Transverse colon (tissue), 4 donors: ENCODE measurements around the gene GLI3. TPM values are rescaled to one million over a fixed set of nuclear protein-coding genes. Genes with fewer than 3 reads are reported as not detected.

Experiments
- DNase-seq: peaks from one replicate; pipeline ENCODE4 v3.0.0-alpha.2; 2019
- H3K27ac ChIP-seq, 4 donors: fragments of 200-600 bp; sonication (generic); 2 replicates each; pipeline ENCODE4 v1.5.1; 2016 to 2018; ENCODE audit warnings: inconsistent platforms in 4 of 4
- H3K27me3 ChIP-seq: fragments of 200-600 bp; sonication (generic); 2 replicates; pipeline ENCODE4 v1.5.1; 2017; ENCODE audit warnings: inconsistent platforms
- H3K36me3 ChIP-seq, 4 donors: fragments of 200-600 bp; sonication (generic); 2 replicates each; pipeline ENCODE4 v1.5.1; 2017 to 2019; ENCODE audit warnings: inconsistent platforms in 4 of 4
- H3K4me1 ChIP-seq, 4 donors: fragments of 200-600 bp; sonication (generic); 2 replicates each; pipeline ENCODE4 v1.5.1; 2017 to 2020; ENCODE audit warnings: inconsistent platforms in 4 of 4
- H3K4me3 ChIP-seq, 4 donors: fragments of 200-600 bp; sonication (generic); 1 replicate in 1 of 4; 2 replicates in 3 of 4; pipeline versions ENCODE4 v1.5.1 to v1.6.1; 2017 to 2019; ENCODE audit warnings: inconsistent platforms in 4 of 4
- H3K9me3 ChIP-seq, 2 donors: fragments of 200-600 bp; sonication (generic); 2 replicates each; pipeline ENCODE4 v1.5.1; 2017 to 2019; ENCODE audit warnings: inconsistent platforms in 2 of 2
- EP300 ChIP-seq: sonication (generic); formaldehyde crosslinking; IDR thresholded peaks from one replicate; pipeline ENCODE4 v1.6.1; 2017; ENCODE audit warnings: antibody characterized with exemption, low read depth
- POLR2A ChIP-seq: fragments of 450-650 bp; IDR thresholded peaks from one replicate; pipeline ENCODE4 v1.6.1; 2016; ENCODE audit warnings: antibody characterized with exemption, mild to moderate bottlenecking, moderate library complexity
- POLR2AphosphoS5 ChIP-seq, 3 donors: sonication (generic); formaldehyde crosslinking; IDR thresholded peaks; one replicate each; pipeline ENCODE4 v1.6.1; 2016; ENCODE audit warnings: antibody characterized with exemption in 3 of 3
- WGBS, 2 donors: methylation state at CpG; one replicate each; pipeline ENCODE4 v1.1.5; 2018; ENCODE audit warnings: low coverage in 1 of 2; 5-methylcytosine and 5-hydroxymethylcytosine counted together
- in situ Hi-C, 4 donors: fragments of 200-750 bp; cut with MboI; loops; one replicate each; pipeline versions ENCODE4 v1.15.0 to v1.15.1; 2017; ENCODE audit warnings: low sequenced_read_pairs in 3 of 4, low pct_ligation_motif_present in 1 of 4, low pct_unique_long_range_greater_than_20kb in 1 of 4
- intact Hi-C: fragments of 100-400 bp; cut with DNase I; formaldehyde crosslinking; loops from one replicate; pipeline ENCODE4 v1.15.1; 2023; ENCODE audit warnings: low total_unique reads
- total RNA-seq, 4 donors: library from RNA; depleted of rRNA; stranded (reverse); fragments of >200 nt; gene quantifications; one replicate each; pipeline ENCODE4 v1.1.0, GENCODE V29; 2016
- TF ChIP-seq, protein P1 (sequence below), 5 experiments: fragments of 200-600 bp in 3 of 5; fragments of 450-650 bp in 2 of 5; sonication (generic) in 3 of 5; IDR thresholded peaks; 1 replicate in 2 of 5; 2 replicates in 3 of 5; pipeline ENCODE4 v1.5.1; 2016 to 2017; ENCODE audit warnings: antibody characterized with exemption in 5 of 5, inconsistent platforms in 3 of 5, mild to moderate bottlenecking in 2 of 5, moderate library complexity in 1 of 5

The GLI3 gene
- total RNA-seq, 4 donors from 2014 or later: 3.7 to 41.1 (median 5.3) TPM

DNA sequence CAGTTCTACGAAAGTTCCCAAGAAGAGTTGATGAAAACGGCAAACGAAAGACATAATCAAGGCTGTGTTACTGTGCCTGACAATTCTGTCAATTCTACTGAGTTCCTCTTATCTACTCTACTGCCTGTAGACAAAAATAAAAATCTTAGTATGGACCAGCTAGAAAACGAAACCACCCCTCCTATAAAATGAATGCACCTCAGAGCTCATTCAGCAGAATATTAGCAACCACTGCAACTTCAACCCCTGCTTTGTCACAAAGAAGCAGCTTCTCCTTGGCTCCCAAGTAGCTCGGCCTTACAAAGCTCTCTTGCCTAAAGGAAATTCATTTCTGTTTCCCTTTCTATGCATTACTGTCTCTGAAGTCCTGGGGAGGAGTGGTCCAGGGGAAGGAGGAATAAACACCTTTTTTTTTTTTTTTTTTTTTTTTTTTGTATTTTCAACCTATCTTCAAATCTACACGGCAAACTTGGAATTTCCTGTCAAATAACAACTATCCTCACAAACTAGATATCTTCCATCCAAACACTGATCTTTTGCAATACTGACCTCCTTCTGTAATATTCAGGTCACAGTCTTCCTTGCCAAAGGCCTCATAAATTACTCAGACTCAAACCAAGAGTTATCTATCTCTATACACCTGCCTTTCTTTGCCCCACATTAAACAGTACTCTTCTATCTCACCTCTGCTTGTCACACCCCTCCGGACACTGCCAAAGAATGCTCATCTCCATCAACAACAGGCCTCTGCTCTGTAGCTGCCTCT is 74.3 kb downstream of the GLI3 start:
- no peak for DNase-seq
- Histone ChIP-seq H3K27ac (no peak overlapping the region), H3K9me3 (no peaks in the 10 kb centered on the region), H3K4me1 (peaks cover 0 to 24% (median 7%) of the 10 kb centered on the region in 4 donors), H3K36me3 (no peaks in the 10 kb centered on the region), H3K27me3 (no peaks in the 10 kb centered on the region), H3K4me3 (no peak overlapping the region)
- TF ChIP-seq POLR2A (no peak), POLR2AphosphoS5 (IDR thresholded peaks at IDR 0.05) (no peak), EP300 (no peak)
- TF ChIP-seq, protein P1, sequence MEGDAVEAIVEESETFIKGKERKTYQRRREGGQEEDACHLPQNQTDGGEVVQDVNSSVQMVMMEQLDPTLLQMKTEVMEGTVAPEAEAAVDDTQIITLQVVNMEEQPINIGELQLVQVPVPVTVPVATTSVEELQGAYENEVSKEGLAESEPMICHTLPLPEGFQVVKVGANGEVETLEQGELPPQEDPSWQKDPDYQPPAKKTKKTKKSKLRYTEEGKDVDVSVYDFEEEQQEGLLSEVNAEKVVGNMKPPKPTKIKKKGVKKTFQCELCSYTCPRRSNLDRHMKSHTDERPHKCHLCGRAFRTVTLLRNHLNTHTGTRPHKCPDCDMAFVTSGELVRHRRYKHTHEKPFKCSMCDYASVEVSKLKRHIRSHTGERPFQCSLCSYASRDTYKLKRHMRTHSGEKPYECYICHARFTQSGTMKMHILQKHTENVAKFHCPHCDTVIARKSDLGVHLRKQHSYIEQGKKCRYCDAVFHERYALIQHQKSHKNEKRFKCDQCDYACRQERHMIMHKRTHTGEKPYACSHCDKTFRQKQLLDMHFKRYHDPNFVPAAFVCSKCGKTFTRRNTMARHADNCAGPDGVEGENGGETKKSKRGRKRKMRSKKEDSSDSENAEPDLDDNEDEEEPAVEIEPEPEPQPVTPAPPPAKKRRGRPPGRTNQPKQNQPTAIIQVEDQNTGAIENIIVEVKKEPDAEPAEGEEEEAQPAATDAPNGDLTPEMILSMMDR (IDR thresholded peaks at IDR 0.05): no peak
- 85 to 89% methylated on average over 7 of the region's 7 CpGs for WGBS, 2 donors
- intact Hi-C loops: no loop called here
- in situ Hi-C loops: no loop called here

DNA sequence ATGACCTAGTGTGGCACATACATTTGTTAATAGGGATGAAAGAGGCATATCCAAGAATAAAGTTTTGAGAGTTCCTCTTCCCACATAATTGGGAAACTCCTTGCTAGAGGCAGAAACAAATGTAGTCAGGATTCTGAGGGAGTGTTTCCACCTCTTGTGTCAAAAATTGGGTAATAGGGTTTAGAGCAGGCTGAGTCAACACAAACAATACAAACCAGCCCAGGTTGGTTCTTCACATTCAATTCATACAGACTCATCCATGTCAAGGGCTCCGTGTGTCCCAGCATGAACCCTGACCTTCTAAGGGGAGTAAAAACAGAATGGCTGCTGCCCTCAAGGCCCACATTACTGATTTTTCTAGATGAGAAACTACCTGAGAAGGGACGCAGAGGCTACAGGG is 75.3 kb downstream of the GLI3 start:
- Histone ChIP-seq H3K27ac (no peak overlapping the region), H3K9me3 (no peaks in the 10 kb centered on the region), H3K4me1 (peaks cover 0 to 19% (median 0%) of the 10 kb centered on the region in 4 donors), H3K36me3 (no peaks in the 10 kb centered on the region), H3K4me3 (no peak overlapping the region), H3K27me3 (no peaks in the 10 kb centered on the region)
- TF ChIP-seq, protein P1 (IDR thresholded peaks at IDR 0.05): no peak
- TF ChIP-seq POLR2A (no peak), POLR2AphosphoS5 (IDR thresholded peaks at IDR 0.05) (no peak), EP300 (no peak)
- WGBS, 2 donors: 67 to 89% methylated on average over 1 to 2 of the region's 2 CpGs
- intact Hi-C loops: no loop called here
- in situ Hi-C loops: no loop called here
- DNase-seq: no peak

DNA sequence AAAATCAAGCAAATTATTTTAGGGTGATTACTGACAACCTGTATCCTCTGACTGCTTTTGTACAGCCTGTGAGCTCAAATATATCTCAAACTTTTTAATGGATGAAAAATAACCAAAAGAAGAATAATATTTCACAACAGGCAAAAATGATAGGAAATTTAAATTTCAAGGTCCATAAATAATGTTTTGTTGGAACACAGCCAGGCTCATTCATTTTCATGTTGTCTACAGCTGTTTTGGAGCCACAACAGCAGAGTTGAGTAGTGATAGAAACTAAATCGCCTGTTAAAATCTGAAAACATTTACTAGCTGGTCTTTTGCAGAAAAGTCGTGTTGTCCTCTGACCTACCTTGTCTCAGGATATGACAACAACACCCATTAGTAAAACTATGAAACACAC is 75.9 kb downstream of the GLI3 start:
- no peaks in the 10 kb centered on the region for H3K36me3 ChIP-seq
- no peaks in the 10 kb centered on the region for H3K9me3 ChIP-seq
- no peak overlapping the region for H3K4me3 ChIP-seq
- H3K27me3 ChIP-seq: no peaks in the 10 kb centered on the region
- TF ChIP-seq EP300: no peak
- TF ChIP-seq POLR2AphosphoS5 (IDR thresholded peaks at IDR 0.05): no peak
- no peak for TF ChIP-seq POLR2A
- TF ChIP-seq, protein P1 (IDR thresholded peaks at IDR 0.05): no peak
- intact Hi-C loops (no loop called here), in situ Hi-C loops (no loop called here)
- WGBS, 2 donors: 50 to 56% methylated on average over 2 of the region's 2 CpGs
- H3K27ac ChIP-seq: no peak overlapping the region
- peaks cover 0 to 24% (median 1%) of the 10 kb centered on the region in 4 donors for H3K4me1 ChIP-seq
- no peak for DNase-seq

DNA sequence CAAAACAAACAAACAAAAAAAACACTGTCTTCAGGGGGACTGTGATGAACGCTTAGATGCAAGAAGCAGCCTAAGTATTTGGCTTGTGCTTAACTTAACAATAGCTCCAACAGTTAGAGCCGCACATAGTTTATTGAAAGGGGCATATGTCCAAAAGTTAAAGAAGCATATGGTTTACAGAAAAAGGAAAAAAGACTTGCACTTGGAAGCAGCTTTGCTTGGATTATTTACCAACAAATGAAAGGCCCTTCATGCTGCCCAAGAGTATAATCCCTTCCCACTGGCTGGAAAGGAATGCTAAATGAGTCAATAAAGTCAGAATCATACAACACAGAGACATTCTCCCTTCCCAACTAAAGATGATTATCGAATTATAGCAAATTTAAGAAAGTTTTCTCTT is 77.9 kb downstream of the GLI3 start:
- Histone ChIP-seq H3K27me3 (no peaks in the 10 kb centered on the region), H3K36me3 (no peaks in the 10 kb centered on the region), H3K4me3 (no peak overlapping the region), H3K9me3 (no peaks in the 10 kb centered on the region), H3K4me1 (peaks cover 0 to 39% (median 2%) of the 10 kb centered on the region in 4 donors), H3K27ac (no peak overlapping the region)
- WGBS, 2 donors: 53 to 74% methylated on average over 3 of the region's 3 CpGs
- no peak for TF ChIP-seq POLR2A
- in situ Hi-C loops: no loop called here
- intact Hi-C loops: no loop called here
- no peak for DNase-seq
